ENCODE data around the gene EXOSC2.

The EXOSC2 gene

DNA sequence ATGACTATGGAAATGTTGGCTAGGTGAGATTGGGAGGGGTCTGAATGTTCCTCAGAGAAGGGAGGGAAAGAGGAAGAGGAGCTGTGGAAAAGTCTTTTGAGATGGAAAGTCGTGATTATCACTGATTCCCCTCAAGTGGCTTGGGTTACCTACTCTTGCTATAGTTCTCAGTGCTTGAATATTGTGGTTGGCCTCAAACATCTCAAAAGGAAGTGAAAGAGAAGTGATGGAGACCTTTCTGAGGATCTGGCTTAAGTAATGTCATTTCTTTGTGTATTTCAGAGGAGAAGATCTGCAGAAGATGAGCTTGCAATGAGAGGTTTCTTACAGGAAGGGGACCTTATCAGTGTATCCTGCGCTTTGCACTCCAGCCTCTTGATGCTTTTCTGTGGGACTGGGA, 5.5 kb downstream of the EXOSC2 start:
- DNase-seq, result no peak

DNA sequence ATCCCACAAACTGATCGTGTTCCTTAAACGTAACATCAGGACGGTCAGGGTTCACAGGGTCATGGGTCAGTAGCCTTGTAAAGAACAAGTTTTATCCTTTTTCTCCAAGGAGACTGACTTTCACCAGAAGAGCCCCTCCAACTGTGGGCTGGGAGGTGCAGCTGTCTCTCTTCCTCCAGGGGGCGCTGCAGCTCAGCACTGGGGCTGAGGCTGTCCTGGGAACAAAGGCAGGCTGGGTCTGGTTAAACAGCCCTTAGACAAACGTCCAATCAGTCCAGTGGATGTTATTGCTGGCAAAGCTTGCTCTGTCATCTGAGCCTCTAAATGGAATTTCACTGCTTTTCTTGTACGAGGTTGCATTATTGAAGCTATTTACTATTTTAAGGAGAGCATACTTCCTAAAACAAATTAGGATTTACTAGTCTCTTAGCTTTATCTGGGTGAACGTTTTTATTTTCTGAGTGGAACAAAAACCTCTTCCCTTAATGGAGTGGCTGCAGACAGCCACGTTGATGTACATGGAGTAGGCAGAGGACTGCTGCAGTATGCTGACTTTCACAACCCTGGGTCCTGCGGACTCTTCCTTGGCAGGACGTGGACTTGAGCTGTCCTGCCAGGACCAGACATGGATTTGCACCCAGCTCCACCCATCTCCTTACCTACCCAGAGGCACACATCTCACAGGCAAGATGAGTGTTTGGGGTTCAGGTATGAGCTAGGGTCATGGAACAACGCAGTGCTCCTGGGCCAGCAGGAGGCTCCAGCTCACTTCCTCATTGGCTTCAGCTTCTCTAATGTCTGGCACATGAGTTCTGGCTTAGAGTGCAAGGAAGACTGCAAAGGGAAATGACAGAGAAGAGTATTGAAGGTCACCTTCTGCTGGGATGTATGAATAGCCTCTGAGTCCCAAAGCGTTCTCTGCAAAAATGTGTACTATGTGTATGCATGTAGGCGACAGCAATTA, 7.8 kb downstream of the EXOSC2 start:
- peak; percentile 26 to 71 (median 29) for DNase-seq

DNA sequence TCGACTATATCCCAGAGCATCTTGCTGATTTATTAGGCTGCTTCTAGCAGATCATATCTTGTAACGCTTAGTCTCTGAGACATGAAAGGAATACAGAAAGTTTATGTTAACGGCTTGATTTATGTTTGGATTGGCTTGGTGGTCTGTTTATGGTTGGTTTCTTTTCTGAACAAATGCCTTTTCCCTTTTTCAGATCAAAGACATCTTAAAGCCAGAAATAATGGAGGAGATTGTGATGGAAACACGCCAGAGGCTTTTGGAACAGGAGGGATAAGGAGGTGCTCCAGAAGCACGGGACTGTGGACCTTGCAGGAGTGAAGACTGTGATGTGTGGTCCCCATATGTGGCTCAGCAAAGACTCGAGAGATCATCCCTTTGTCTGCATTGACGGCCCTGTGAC, 9.9 kb downstream of the EXOSC2 start:
- no peak for DNase-seq

DNA sequence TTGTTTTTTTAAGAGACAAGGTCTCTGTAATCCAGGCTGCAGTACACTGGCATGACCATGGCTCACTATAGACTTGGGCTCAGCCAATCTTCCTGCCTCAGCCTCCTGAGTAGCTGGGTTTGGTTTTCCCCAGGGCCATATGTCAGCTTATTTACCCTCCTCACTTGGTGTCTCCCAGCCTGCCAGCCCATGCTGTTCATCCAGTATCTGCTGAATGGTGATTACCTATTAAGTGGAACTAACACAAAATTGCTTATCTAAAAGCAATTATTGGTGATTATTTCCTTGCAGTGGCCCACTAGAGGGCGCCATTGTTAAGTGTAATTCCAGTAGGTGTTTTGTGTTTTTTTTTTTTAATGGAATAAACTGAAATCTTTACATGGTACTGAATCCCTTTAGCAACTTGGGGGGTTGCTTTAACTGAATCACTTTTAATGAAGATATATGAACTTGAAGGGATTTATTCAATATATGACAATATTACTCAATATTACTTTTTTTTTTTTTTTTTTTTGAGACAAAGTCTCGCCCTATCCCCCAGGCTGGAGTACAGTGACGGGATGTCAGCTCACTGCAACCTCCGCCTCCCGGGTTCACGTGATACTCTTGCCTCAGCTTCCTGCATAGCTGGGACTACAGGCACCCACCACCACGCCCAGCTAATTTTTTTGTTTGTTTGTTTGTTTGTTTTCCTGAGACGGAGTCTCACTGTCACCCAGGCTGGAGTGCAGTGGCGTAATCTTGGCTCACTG, 13.8 kb downstream of the EXOSC2 start:
- peak; percentile 35 to 86 (median 45) for DNase-seq

DNA sequence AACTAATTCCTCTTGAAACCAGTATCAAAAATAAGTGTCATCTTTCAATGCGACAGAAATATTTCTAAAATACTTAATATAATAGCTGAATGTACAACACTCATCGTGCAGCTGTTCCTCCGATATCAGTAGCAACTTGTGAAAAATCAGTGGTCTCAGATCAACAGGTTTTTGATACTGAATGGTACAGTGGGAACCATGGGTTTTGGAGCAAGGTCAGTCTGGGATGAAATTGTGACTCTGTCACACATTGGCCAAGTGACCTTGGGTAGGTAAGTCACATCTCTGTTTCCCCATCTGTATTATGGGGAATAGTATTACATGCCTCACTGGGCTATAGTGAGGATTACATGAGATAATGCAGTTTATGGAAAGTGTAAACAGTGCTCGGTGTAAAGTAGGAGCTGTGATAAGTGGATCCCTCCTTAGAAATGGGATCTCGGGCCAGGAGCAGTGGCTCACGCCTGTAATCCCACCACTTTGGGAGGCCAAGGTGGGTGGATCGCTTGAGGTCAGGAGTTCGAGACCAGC, 17.3 kb downstream of the EXOSC2 start:
- no peak for DNase-seq

DNA sequence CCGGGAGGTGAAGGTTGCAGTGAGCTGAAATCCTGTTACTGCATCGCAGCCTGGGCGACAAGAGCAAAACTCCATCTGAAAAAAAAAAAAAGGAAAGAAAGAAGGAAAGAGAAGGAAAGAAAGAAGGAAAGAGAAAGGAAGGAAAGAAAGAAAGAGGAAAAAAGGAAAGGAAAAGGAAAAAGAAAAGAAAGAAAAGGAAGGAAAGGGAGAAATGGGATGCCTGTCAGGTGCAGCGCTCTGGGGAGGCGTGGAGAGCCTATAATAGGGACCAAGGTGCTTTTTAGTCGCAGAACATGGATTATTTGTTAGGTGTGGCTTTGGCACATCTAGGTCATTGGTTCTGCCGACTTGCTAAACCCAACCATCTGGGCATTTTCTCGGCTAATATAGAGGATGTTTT, 17.9 kb downstream of the EXOSC2 start:
- DNase-seq, result no peak

DNA sequence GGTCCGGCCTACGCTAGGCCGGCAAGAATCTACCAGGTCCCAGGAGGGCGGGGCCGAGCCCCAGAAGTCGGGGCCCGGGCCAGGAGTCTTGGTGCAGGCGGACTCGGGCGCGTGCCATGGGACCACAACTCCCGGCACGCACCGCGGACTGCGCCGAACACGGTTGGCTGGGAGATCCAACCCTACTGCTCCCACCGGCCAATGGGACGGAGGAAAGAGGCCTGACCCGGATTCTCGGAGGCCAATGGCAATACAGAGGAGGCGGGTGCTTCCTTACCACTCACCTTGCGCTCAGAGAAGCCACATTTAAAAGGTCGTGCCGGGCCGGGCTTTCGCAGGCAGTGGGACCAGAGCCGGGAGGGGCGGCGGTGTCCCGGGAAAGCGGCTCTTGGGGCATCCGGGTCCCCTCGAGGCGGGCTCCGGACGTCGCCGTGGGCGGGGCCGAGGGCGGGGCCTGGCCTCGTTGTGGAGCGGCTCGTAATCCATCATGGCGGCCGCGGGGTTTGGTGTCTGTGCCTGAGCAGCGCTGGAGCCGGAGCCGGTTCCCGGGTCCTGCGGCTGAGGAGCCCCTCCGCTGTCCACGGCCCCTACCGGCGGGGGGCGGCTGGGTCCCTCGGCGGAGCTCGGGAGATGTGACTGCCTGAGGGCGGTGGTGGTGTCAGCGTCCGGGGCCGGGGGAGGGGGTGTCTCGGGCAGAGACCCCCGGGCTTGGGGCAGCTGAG, 19.1 kb downstream of the EXOSC2 start:
- peak; percentile 86 to 99 (median 99) for DNase-seq

DNA sequence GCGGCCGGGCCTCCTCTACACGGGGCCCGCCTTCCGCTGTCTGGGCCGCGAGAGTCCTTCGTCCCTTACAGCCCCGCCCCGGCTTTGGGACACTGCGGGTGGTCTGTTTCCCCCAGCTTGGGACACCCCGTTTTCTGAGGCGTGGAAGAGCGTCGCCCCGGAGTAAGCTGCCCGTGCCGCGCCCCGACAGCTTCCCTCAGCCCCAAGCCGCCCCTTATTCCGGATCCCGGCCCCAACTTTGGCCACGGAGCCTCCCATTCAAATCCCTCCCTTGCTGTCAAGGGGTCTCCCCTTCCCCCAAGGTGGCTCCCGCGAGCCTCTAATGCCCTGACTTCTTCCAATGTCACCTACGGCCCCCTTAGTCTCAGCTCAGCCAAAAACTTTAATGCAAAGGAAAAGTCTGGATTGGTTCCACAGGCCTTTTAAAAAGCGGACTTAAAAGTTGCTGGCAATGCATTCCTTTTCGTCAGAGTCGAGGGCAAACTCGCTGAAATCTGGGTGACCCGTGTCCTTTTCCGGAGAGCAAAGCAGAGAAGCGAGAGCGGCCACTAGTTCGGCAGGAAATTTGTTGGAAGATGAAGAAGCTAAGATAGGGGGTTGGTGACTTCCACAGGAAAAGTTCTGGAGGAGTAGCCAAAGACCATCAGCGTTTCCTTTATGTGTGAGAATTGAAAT, 19.8 kb downstream of the EXOSC2 start:
- DNase-seq, result peak in 2 of 3 experiments; percentile 60 to 61

DNA sequence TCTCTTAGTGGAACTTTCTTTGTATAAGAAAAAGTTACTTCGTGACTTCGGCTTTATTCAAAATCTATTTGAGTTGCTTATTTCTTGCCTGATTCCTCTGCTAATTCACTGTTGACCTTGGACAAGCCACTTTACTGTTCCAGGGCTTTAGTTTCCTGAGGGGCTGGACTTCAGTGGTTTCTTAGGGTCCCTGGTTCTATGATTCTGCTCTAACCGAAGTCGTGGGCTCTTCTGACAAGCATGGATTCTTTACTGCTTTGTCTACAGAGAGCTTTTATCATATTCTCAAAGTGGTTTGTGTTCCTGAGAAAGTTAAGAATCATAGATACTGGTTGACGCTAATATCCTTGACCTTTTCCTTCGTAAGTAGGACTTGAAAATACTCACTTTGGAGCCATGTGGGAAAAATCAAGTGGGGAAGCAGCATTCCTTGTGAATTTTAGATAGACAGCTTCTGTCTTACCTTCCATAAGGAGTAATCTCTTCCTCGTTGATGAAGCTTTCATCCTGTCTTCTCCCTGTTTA, 21.1 kb downstream of the EXOSC2 start:
- no peak for DNase-seq

DNA sequence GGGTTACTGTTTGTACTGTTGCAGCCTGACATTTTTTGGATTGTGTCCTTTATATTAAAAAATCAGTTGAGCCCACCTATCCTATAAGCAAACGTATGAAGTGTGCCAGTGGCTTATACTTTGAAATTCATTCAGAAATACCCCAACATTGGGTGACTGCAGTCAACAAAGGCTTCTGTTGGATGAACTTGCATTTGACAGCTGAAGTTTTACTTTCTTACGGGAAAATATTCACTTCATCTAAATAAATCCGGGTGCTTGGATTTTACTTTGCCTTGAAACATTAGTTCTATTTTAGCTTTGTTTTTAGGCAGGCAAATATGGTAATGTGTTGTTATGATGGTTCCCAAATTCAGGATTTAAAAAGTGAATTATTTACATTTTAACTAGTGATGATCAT, 21.7 kb downstream of the EXOSC2 start:
- DNase-seq, result no peak

DNA sequence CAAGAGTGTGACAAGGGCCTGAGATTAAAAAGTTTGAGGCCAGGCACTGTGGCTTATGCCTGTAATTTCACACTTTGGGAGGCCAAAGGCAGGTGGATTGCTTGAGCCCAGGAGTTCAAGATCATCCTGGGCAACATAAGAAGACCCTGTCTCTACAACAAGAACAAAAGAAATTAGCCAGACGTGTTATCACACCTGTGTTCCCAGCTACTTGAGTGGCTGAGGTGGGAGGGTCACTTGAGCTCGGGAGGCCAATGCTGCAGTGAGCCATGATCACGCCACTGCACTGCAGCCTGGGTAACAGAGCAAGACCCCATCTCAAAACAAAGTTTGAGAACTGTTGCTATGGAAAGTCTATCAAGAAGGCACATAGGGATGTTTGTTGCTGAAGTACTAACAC, 25.0 kb downstream of the EXOSC2 start:
- DNase-seq, result no peak

DNA sequence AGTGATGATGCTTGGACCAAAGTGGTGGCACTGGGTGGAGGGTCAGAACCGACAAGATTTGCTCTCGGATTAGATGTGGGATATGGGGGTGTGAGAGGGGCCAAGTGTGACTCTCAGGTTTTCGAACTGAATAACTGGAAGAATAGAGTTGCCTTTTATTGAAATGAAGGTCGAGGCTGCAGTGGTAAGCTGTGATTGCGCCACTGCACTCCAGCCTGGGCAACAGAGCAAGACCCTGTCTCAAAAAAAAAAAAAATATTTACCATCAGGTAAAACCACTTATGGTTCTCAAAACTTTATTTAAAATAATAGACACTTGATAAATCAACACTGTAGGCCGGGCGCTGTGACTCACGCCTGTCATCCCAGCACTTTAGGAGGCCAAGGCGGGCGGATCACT, 27.2 kb downstream of the EXOSC2 start:
- DNase-seq, result no peak

DNA sequence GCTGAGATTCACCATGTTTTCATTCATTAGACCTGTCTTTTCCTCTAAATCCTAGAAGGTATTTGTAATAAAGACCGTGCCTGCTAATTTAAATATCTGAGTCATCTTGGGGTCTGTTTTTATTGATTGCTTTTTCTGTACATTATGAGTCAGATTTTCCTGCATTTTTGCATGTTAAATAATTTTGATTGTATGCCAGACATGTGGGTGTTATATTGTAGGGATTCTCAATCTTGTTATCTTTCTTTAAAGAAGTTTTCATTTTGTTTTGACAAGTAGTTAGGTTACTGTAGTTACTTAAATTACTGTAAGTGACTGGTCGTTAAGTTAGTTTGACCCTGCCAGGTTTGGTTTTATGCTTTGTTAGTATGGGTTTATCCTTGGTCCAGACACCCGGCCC, 35.1 kb downstream of the EXOSC2 start:
- DNase-seq, result no peak

DNA sequence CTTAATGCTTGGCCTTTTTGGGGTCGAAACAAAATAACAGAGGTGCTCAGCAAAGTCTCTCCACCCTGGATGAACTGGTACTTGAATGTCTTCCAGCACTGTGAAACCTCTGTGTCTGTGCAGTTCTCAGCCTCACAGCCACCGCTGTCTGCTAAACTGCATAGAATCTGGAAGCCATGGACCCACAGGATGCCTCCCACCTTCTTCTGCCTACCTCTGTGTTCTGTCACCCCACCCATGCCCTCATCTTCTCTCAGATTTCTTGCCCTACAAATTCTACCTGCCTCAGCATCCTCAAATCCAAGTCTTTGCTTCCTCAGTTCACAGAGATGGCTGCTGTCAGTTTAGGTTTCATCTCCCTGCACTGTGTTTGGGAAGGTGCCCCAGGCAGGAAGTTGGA, 35.6 kb downstream of the EXOSC2 start:
- no peak for DNase-seq

DNA sequence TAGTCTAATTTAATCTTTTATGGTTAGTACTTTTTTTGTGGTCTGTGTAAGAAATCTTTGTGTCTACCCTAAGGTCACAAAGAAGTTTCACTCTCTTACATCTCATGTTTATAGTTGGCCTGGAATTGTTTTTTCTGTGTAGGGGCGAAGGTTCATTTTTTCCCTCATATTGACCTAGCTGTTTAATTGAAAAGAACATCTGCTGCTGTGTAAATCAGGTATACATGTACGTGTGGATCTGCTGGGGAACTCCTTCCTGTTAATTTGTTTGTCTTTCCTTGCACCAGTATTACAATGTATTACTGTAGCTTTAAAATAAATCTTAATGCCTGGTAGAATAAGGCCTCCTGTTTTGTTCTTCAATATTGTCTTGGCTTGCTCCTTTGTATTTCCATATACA, 37.8 kb downstream of the EXOSC2 start:
- peak in 2 of 3 experiments; percentile 60 to 93 for DNase-seq

DNA sequence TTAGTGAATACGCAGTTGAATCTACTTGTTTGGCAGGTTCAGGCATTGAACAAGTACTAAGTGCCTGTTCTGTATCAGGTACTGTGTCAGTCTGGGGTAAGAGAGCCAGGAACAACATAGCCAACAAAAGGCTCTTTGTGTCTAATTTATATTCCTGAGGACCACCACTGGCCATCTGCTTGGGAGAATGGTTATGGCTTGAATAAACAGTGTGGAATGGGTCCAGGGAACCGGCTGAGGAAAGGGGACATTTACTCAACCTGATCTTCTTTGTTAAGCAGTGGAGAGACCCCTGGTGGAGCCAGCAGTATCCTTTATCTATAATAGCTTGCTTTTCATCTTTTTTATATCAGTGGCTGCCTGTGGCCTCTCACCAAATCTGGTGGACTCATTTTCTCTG, 38.6 kb downstream of the EXOSC2 start:
- DNase-seq, result peak in 2 of 3 experiments; percentile 64 to 86

DNA sequence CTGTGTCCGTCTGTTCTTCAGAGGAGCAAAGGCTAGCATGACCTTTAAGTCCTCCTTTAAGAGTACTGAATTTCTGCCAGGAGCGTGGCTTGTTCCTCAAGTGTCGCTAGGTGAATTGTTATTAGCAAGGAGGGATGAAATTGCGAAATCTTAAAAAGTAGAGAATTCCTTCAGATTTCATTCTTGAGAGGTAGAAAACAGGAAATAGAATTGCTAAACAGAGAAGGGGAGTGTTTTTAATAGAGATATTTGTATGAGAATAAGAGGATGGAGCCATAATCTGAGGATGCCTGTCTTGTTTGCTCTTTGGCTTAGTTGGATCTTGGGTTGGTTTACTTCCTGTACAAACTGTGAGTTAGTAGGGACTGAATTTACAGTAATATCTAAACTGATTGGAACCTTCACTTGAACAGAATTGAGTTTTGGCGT, 39.2 kb downstream of the EXOSC2 start:
- no peak for DNase-seq

DNA sequence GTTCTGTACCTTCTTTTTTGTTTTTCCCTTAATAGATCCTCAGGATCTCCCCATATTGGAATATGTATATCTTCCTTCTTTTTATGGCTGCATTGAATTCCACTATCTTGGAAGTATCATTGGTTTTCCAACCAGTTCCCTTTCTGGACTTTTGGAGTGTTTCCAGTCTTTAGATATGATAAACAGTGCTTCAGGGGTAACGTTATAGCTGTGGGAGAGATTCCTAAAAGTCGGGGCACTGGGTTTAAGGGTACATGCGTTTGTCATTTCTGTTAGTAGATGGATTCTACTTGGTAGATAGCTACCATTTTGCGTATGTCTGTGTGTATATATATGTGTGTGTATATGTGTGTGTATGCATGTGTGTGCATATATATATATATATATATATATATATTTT, 42.0 kb downstream of the EXOSC2 start:
- no peak for DNase-seq

DNA sequence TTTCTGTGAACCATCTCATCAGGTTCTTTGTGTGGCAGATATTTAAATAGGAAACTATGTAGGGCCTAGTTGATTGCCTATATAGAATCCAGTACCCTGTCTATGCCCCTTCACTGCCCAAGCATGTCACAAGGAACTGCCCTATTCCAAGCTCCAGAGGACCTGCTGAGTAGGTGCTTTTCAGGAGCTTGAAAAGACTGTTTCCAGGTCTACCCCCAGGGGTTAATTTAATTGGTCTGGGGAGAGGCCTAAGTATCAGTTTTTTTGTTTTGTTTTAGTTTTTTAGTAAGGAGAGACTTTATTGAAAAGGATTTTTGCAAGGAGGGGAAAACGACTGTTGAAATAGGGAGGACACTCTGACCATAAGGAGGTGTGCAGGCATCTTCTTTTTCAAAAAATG, 43.3 kb downstream of the EXOSC2 start:
- DNase-seq, result no peak

DNA sequence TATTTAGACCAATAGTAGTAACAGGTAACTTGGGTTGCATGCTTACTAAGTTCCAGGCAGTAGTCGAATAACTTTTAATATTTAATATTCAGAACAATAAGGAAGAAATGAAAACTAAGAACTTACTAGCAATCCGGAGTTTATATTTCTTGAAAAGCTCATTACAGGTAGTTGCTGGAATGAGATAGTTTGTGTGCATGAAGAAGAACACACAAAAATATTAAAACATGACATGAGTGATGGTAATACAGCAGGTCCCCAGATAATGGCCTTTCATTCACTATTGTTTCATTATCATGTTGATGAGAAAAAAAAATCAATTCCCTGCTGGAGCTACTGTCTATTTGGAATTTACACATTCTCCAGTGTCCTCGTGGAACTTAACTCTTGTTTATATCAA, 44.7 kb downstream of the EXOSC2 start:
- no peak for DNase-seq

DNA sequence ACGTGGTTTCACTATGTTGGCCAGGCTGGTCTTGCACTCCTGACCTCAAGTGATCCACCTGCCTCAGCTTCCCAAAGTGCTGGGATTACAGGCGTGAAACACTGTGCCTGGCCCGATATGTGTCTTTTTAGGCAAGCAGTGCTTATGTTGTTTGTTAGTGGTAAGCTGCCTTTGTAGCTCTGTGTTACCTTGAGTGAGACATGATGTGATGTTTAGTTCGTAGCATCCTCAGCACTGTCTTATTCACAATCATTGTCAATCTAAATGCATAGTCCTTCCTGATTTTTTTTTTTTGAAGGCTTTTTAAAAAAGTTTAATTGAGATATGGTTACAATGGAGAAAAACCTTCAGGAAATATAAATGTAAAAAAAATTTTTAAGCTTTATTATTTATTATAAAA, 45.5 kb downstream of the EXOSC2 start:
- no peak for DNase-seq

All from NCI-H1417 (cell line).